GM19099 (cell line): ENCODE results near the gene INPP5D.

Experiments used
- POLR2A ChIP-seq: IDR thresholded peaks from 3 replicates; pipeline ENCODE4 v1.6.1; 2011; ENCODE audit warnings: low read depth; ENCODE audit not compliant: insufficient read length; ENCODE audit errors: extremely low read depth

The INPP5D gene

GRCh38 chr2:233079473-233079877 is 19.3 kb downstream of the INPP5D start:
- TF ChIP-seq POLR2A = peak; percentile 14

- TF ChIP-seq POLR2A = no peak
Measured at GRCh38 chr2:233079953-233080835, 20.1 kb downstream of the INPP5D start.

GRCh38 chr2:233080836-233081229 is 20.7 kb downstream of the INPP5D start:
- TF ChIP-seq POLR2A = no peak

GRCh38 chr2:233081232-233081730 is 21.1 kb downstream of the INPP5D start:
- TF ChIP-seq POLR2A = no peak

GRCh38 chr2:233081731-233082221 is 21.6 kb downstream of the INPP5D start:
- TF ChIP-seq POLR2A = no peak

- TF ChIP-seq POLR2A = peak; percentile 59
Measured at GRCh38 chr2:233082222-233082930, 22.2 kb downstream of the INPP5D start.

GRCh38 chr2:233082931-233083755 is 23.0 kb downstream of the INPP5D start:
- TF ChIP-seq POLR2A = peak; percentile 14

GRCh38 chr2:233083782-233084181 is 23.6 kb downstream of the INPP5D start:
- TF ChIP-seq POLR2A = peak; percentile 10

- no peak for TF ChIP-seq POLR2A
Measured at GRCh38 chr2:233084488-233084887, 24.3 kb downstream of the INPP5D start.

GRCh38 chr2:233085037-233085838 is 25.1 kb downstream of the INPP5D start:
- TF ChIP-seq POLR2A = no peak

- no peak for TF ChIP-seq POLR2A
Measured at GRCh38 chr2:233085839-233086150, 25.7 kb downstream of the INPP5D start.

GRCh38 chr2:233087713-233088112 is 27.6 kb downstream of the INPP5D start:
- TF ChIP-seq POLR2A = no peak

- no peak for TF ChIP-seq POLR2A
Measured at GRCh38 chr2:233088972-233089345, 28.8 kb downstream of the INPP5D start.

- no peak for TF ChIP-seq POLR2A
Measured at GRCh38 chr2:233089851-233090250, 29.7 kb downstream of the INPP5D start.
